ENCODE results near the gene KATNAL2.

Gene KATNAL2

GRCh38 chr18:47150824-47151366, 233.5 kb downstream of the KATNAL2 start:
- TF ChIP-seq CTCF (IDR thresholded peaks at IDR 0.05; ENCODE audit: low read length, missing control alignments), result no peak
- H3K4me3 ChIP-seq (replicated peaks; ENCODE audit: low read depth, low read length), result peak overlapping the region; percentile 67
- DNase-seq (ENCODE audit: low read depth), result no peak

- no peak for TF ChIP-seq CTCF (IDR thresholded peaks at IDR 0.05; ENCODE audit: low read length, missing control alignments)
- peak overlapping the region; percentile 67 for H3K4me3 ChIP-seq (replicated peaks; ENCODE audit: low read depth, low read length)
- no peak for DNase-seq (ENCODE audit: low read depth)
Measured at GRCh38 chr18:47151439-47151838, 234.0 kb downstream of the KATNAL2 start.

Data from fibroblast of pulmonary artery (primary cell).